GM21515 (cell line): ENCODE measurements around the gene BCKDHB.
"Not testable (repeated sequence)": the region's sequence is repeated elsewhere in the genome, so short reads cannot be mapped to it uniquely, and the experiment has no call there.

Experiments
- ATAC-seq: cut with Tn5 transposase; IDR thresholded peaks from one replicate; pipeline ENCODE4 v1.9.1; 2021; ENCODE audit not compliant: unreplicated experiment

Gene BCKDHB

DNA sequence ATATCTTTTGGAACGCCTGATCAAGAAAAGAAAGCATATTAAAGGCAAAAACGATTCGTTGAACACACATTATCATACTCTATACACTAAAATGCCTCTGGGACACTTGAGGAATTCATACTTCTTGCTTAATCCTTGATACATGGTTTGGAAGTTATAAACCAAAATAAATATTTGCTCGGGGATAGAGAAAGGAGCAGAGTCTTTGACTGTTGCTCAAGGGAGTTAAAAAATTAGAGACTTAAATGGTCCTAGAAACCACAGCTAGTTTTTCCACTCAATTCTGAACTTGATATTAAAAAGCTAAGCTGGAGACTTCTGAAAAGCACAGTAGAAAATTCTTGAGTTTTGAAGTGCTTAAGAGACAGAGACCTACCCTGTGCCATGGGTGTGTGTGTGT is 98.9 kb downstream of the BCKDHB start:
- no peak for ATAC-seq

DNA sequence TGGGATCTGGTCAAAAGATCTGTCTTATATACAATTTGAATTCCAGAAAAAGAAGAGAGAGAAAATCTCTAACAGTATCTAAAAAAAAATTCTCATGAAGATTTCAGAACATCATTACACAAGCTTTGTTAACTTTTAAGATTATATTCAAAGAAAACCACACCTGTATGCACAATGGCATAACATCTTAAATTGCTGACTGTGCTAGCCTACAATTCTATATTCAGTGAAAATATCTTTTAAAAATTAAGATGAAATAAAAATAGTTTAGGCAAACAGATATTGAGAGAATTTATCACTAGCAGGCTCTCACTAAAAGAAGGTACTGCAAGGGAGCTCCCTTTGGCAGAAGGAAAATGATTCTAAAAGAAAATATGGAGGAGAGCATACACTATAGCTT is 100.3 kb downstream of the BCKDHB start:
- no peak for ATAC-seq

DNA sequence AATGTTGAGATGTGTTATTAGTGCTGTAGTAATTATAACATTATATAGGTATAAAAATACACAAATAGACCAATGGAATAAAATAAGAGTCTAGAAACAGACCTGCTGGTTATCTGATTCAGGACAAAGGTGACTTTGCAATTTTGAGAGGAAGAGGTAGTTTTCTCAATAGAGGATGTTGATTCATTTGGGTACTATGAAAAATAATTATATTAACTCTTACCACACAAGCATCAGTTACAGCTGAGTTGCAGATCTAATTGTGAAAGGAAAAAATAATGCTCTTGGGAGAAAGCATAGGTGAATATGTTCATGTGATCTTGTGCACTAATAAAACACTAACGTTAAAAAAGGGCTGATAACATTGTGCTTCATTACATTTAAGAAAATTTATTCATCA is 103.0 kb downstream of the BCKDHB start:
- ATAC-seq, result no peak

DNA sequence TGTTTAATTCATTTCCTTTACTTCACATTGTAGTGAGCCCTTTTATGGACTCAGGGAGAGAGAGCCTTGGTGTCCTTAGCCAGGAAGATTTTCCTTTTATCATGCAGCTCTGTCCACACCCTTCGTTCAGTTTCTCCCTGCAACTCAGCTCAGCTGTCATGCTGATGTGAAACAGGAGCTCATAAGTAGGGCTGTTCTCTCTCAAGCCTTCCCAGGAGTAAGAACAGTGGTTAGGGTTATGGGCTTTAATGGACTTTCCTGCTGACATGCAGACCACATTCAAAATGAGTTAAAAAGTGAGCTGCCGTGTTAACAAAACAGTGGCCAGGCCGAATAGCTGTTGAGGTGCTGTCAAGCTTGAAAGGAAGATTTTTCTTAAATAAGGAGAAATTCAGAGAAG is 104.1 kb downstream of the BCKDHB start:
- ATAC-seq, result peak; percentile 59

DNA sequence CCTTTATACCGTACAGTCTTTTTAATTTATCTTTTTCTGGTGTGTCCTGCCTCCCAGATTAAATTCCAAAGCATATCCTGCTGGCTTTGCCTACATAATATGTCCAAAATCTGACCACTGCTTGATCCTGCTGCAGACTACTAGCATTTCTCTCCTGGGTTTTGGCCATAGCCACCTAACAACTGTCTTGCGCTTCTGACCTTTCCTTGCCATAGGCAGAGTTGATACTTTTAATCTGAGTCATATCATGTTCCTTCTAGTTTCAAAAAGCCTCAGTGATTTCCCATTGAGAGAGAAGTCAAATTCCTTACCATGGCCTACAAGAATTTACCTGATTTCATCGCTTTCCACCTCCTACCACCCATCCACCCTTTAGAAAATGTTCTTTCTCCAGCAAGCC is 104.8 kb downstream of the BCKDHB start:
- no peak for ATAC-seq

DNA sequence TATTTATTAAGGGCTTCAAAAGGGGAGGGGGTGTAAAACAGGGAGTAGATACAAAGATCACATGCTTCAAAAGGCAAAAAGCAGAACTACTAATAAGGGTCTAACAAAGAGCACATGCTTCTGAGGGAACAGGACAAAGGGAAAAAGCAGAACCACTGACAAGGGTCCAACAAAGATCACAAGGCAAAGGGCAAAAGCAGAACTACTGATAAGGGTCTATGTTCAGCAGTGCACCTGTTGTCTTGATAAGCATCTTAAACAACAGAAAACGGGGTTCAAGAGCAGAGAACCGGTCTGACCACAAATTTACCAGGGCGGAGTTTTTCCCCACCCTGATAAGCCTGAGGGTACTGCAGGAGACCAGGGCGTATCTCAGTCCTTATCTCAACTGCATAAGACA is 105.4 kb downstream of the BCKDHB start:
- ATAC-seq, result not testable (repeated sequence)

DNA sequence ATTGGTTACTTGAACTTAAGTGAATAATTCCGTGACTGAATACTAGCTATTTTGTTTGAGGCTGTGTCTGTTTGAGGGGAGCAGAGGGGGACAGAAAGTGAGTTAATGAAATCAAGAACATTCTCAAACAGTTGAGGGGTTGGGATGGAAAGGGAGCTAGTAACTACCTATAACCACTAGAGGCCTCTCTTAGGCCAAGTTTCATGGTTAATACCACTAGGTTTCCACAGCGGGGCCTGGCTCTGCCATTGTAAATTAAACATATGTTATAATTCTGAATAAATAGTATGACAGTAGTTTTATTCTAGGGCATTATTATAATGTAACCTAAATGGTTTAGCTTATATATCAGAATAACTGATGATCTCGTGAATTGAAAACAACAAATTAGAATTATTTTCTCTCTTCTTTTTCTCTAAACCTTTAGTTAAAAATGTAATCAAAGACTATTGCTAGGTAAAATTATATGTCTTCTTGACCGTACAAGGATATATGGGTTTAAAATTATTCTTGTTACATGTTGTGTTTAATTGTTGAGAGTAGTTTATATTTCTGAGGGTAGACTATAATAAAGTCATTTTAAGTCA is 108.1 kb downstream of the BCKDHB start:
- ATAC-seq, result peak; percentile 84

DNA sequence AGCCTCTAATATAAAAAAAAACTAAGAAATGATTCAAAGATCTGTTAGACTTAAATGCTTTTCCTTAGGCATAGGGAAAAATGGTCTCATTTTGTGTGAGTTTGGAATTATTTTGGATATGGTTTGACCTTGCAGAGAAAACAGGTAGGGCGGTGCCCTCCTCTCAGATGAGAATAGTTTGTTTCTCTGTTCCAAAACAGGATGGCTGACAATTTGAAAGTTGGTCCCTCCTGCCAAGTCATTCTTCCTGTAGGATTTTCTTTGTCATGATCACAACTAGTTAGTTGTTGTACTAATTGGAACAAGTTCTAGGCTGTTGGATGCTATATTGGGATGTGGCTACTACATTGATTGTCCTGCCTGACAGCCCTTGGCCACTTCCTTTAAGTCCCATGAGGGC is 108.6 kb downstream of the BCKDHB start:
- no peak for ATAC-seq

DNA sequence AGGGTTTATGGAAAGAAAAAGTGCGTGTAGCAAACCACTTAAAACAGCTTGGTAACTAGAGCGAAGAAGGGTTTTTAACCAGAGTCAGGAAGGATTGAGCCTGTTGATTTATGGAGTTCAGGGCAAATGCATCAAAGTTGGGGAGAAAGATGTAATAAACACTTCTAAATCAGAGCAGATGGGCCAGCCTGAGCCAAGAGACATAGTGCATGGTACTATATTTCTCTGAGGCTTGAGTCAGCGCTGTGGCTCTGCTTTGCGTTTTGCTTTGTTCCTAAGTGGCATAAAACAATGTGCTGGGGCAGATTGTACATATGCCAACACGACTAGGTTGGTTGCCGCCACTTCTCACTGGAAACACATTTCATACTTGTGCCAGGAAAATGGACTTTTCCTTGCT is 111.3 kb downstream of the BCKDHB start:
- no peak for ATAC-seq

DNA sequence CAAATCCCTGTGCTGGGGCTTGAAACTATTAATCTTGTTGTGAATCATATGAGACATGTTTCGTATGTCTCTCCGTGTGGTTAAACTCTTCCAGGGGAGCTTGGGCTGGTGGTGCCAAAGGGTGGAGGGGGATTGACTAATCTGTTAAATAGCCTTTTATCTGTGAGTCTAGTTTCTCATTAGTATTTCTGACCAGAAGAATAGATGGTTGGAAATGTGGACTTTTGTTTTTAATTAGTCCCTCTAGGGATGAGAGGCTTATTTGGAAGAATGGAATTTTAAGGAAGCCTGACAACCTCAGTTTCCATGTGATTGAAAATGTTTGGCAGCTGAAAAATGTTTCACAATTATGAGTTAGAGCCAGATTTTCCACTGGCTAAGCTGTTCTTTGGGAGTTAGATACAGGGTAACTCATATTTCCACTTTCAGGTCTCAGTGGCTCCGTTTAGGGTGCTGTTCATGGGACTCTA is 117.3 kb downstream of the BCKDHB start:
- no peak for ATAC-seq

DNA sequence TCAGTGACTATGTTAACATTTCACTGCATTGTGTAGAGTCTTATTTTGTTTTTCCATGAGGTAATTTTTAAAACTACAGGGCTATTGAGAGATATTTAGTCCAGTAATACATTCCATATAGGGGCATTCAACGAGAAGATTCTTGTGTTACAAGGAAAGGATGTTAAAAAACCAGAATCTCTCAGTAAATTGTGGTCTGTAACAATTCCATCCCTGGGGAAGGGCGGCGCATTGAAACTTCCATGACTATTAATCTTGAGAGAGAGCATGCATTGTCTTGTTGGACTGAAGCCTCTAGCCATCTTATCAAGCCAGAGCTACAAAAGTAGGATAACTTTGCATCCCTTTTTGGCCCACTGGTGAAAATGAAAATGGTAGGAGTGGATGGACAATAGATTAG is 119.7 kb downstream of the BCKDHB start:
- ATAC-seq, result no peak

DNA sequence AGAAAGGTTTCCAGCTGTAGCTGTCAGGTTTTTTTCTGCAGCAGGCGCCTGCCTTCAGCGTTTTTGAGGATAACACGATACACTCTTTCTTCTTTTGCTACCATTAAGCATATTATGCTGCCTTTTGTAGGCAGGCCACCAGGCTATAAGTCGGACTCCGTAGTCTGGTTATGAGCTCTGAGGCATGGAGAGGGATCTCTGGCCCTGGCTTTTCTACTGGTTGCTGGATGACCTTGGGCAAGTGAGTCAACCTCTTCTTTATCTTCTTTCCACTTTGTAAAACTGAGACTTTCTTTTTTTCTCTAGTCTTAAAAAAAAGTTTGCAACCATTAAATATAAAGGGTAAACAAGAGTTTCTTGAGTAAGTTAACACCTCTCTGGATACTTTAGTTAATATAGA is 120.2 kb downstream of the BCKDHB start:
- ATAC-seq, result no peak

DNA sequence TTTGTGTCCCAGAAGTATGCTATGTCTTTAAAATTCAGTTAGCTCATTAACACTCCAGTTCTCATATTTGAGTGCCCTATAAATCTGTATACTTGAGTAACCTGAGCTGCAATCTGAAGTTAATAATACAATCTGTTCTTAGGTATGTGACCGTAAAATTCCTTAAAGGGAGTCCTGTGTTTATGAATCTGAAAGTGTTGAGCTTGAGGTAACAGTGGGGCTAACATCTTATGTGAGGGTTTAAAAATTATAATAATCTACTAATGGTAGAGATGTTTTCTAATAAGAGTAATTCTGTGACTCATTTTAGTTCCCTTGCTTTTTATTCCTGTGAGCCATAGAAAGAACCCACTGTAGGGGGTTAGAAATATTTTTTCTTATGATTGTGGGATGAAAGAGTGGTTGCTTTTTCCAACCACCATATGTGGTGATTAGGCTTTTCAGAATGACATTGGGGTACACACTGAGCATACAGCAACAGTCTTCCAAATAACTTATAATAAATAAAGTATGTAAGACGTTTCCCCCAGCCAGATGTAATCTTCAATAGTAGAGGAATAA is 121.2 kb downstream of the BCKDHB start:
- ATAC-seq, result no peak

DNA sequence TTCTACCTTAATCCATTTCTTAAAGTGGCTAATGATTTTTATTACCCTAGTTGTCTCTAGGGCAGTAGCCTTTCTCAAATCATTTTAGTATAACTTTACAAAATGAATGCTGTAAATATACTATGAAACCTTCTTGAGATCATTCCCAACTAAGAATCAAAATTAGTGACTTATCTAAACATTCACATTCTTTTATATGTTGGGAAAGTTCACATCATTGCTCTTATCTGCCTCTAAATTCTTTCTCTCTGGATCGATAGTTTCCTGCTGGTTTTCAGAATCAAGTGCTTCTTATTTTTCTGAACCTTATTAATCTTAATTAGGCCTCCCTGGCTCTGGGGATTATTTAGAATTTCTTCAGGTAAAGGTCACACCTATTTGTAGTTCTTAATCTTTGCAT is 126.8 kb downstream of the BCKDHB start:
- ATAC-seq, result no peak

DNA sequence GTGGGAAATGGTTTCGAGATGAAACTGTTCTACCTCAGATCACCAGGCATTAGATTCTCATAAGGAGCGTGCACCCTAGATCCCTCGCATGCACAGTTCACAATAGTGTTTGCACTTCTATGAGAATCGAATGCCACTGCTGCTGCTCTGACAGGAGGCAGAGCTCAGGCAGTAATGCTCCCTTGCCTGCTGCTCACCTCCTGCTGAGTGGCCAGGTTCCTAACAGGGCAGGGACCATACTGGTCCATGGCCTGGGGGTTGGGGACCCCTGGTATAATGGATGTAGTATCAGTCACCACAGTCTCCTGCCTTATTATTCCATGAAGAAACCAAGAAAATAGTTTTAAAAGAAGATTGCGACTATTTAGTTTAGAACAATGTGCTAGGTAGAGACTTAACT is 127.5 kb downstream of the BCKDHB start:
- no peak for ATAC-seq

DNA sequence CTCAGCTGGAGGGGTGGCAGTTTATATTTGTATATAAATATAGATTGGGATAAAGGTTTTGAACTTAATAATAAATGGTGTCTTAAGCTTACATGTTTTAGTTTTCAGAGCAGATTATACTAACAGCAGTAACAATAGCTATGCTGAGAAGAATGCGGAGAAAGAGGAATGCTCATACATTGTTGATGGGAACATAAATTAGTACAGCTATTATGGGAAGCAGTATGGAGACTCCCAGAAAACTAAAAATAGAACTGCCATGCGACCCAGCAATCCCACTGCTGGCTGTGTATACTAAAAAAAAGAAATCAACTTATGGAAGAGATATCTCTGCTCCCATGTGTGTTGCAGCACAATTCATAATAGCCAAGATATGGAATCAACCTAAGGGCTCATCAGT is 127.9 kb downstream of the BCKDHB start:
- no peak for ATAC-seq

DNA sequence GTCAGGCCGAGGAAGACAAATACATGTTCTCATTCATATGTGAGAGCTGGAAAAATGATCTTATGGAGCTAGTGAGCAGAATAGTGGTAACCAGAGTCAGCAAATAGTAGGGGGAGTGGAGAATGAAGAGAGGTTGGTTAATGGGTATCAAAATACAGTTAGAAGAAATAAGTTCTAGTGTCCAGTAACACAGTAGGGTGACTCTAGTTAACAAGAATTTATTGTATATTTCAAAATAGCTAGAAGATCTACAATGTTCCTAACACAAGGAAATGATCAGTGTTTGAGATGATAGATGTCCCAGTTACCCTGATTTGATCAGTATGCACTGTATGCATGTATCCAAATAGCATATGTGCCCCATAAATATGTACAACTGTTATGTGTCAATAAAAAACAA is 128.4 kb downstream of the BCKDHB start:
- ATAC-seq, result no peak

DNA sequence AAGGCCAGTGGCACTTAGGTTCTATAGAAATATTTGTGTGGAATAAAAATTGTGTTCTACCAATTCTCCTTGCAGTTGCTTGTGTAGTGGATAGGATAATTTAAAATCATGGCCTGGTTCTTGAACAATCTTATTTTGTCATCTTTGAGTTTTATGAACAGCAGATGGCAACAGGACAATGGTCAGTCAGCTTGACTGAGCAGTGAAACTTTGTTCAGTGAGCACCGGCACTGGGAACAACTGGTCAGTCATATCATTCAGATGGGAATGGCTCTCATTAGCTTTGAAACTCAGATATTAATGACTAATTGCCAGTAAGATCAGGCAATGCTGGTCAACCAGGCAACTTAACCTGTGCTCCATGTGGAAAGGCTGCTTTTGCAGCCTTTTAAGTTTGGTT is 129.2 kb downstream of the BCKDHB start:
- ATAC-seq, result no peak

DNA sequence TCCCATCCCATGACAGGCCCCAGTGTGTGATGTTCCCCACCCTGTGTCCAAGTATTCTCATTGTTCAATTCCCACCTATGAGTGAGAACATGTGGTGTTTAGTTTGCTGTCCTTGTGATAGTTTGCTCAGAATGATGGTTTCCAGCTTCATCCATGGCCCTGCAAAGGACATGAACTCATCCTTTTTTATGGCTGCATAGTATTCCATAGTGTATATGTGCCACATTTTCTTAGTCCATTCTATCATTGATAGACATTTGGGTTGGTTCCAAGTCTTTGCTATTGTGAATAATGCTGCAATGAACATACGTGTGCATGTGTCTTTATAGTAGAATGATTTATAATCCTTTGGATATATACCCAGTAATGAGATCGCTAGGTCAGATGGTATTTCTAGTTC is 132.3 kb downstream of the BCKDHB start:
- ATAC-seq, result not testable (repeated sequence)

DNA sequence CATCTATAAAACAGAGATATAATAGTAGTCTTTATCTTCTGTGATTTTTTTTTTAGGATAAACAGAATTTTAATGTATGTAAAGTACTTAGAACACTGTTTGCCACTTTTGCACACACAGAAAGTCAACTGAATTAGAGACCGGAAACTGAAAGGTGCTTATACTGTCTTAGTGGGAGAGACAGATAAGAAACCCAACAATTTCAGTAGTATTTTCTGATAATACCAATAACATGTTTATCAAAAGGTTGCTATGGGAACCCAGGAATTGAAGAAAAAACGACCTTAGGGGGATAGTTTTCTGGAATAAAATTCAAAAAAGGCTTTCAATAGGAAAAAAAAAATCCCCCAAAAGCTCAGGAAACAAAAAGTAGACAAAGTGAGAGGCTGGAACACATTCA is 138.6 kb downstream of the BCKDHB start:
- no peak for ATAC-seq

DNA sequence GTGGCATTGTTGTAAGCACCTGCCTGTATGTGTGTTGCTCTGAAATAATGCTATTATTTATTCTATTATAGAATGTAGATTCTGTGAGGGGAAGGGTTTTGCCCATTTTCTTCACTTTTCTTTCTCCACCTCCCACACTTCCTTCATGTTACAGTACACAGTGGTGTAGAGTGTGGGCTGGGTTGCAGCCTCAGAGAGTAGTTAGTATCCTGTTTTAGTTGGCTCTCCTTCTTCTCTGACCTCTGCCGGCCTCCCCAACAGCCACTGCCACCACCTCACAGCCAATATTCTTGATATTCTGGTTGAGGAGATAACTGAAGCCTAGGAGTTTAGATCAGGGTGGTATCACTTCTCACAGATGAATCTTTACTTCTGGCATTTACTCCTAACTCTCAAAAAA is 143.4 kb downstream of the BCKDHB start:
- ATAC-seq, result no peak

DNA sequence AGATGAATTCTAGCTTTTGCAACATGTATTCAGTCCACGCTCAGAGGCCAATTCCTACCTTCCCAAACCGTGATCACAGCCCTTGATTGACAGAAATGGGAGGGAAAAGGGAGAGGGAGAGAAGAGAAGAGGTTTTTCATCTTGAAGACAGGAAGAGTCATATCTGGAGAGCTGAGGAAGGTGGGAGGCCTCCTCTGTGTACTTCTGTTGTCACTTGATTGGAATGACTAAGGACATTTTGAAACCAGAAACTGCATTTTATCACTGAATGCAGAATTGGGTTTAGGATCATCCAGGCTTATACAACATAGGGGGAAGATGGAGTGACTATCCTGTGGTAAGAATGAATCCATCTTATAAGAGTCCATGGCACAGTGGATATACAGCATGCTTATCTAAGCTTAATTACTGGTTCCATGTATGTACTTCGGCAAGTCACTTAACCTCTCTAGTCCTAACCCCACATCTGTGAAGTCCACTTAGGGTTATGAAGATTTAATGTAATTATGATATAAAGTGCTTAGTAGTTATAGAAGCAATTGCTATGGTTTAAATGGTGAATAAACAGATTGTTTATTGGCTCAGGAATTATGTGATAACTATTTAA is 144.0 kb downstream of the BCKDHB start:
- no peak for ATAC-seq

DNA sequence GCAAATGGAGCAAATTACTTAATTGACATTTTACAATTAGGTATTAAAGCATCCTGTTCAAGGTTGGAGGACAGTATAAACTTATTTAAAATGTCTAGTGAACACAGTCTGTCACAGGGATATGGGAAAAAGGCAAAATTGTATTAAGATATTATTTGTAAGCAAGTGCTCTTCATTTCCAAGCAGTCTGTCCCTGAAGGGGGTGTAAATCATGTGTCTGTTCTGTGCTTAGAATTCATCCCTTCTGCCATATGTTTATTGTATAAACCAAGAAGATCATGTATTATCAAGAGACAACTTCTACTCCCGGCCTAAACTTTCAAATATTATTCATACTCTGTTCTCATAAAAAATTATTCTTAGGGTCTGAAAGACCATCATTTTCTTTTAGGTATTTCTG is 144.8 kb downstream of the BCKDHB start:
- no peak for ATAC-seq
